ENCODE measurements around the gene RICTOR.

DNA sequence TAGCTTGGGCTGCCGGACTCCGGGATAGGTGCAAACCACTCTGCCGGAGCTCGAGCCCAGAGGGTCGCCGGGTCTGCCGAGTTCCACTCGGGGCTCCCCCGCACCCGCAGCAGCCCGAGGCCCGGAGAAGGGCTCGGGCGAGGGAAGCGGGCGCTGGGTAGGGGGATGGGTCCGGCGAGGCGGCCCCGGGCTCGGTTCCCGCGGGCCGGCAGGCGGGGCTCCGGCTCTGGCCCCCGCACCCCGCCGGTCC lies 507 bp downstream of the RICTOR start:
- TF ChIP-seq CTCF (IDR thresholded peaks at IDR 0.05; ENCODE audit: insufficient read depth, low read length, poor library complexity, severe bottlenecking) (no peak), EZH2phosphoT487 (conservative IDR thresholded peaks at IDR 0.05; ENCODE audit: low read length) (no peak)

Measured in SU-DHL-6 (cell line).